ENCODE data around the gene POU2AF1. TPM values are rescaled to one million over a fixed set of nuclear protein-coding genes. Genes with fewer than 3 reads are reported as not detected.

POU2AF1 gene
- total RNA-seq, 6 experiments from 2014 or later, result 0.06 to 2.4 (median 0.63) TPM

- ATAC-seq (peak in 1 of 4 donors; percentile 47), DNase-seq (peak in 1 of 3 donors; percentile 49)
- Histone ChIP-seq H3K4me1 (peaks cover 0 to 34% (median 13%) of the 10 kb centered on the region in 4 donors), H3K27ac (peak overlapping the region in 1 of 3 donors; percentile 49), H3K4me3 (no peak overlapping the region), H3K27me3 (no peaks in the 10 kb centered on the region), H3K9me3 (no peaks in the 10 kb centered on the region), H3K36me3 (no peaks in the 10 kb centered on the region)
- no peak for TF ChIP-seq POLR2A (IDR thresholded peaks at IDR 0.05)
- TF ChIP-seq CTCF (IDR thresholded peaks at IDR 0.05), result no peak
- 68% methylated on average over 5 of the region's 6 CpGs for WGBS (ENCODE audit: insufficient coverage, low coverage, low lambda C conversion rate, missing lambda C conversion rate)
- intact Hi-C loops (cut with DNase I), result no loop called here
Observed at GRCh38 chr11:111361874-111362273, 17.2 kb downstream of the POU2AF1 start.

- no peak for ATAC-seq
- WGBS (ENCODE audit: insufficient coverage, low coverage, low lambda C conversion rate, missing lambda C conversion rate), result 54% methylated on average over 2 of the region's 7 CpGs
- Histone ChIP-seq H3K36me3 (no peaks in the 10 kb centered on the region), H3K27ac (peak overlapping the region in 1 of 3 donors; percentile 80), H3K4me3 (no peak overlapping the region), H3K27me3 (no peaks in the 10 kb centered on the region), H3K9me3 (no peaks in the 10 kb centered on the region), H3K4me1 (peaks cover 0 to 34% (median 13%) of the 10 kb centered on the region in 4 donors)
- TF ChIP-seq POLR2A (IDR thresholded peaks at IDR 0.05) (no peak), CTCF (IDR thresholded peaks at IDR 0.05) (no peak)
- intact Hi-C loops (cut with DNase I), result no loop called here
- no peak for DNase-seq
Observed at GRCh38 chr11:111361052-111361801, 17.8 kb downstream of the POU2AF1 start.

GRCh38 chr11:111360150-111361043 lies 18.7 kb downstream of the POU2AF1 start:
- Histone ChIP-seq H3K27ac (peak overlapping the region in 2 of 3 donors; percentile 27 to 80), H3K27me3 (no peaks in the 10 kb centered on the region), H3K4me3 (no peak overlapping the region), H3K9me3 (no peaks in the 10 kb centered on the region), H3K4me1 (peaks cover 0 to 34% (median 13%) of the 10 kb centered on the region in 4 donors), H3K36me3 (no peaks in the 10 kb centered on the region)
- WGBS (ENCODE audit: insufficient coverage, low coverage, low lambda C conversion rate, missing lambda C conversion rate), result 37% methylated on average over 6 of the region's 6 CpGs
- intact Hi-C loops (cut with DNase I), result no loop called here
- TF ChIP-seq CTCF (IDR thresholded peaks at IDR 0.05), result no peak
- peak; percentile 39 for TF ChIP-seq POLR2A (IDR thresholded peaks at IDR 0.05)
- DNase-seq (peak; percentile 84 to 92 (median 89)), ATAC-seq (peak; percentile 82 to 93 (median 87))

- no peaks in the 10 kb centered on the region for H3K36me3 ChIP-seq
- peak overlapping the region in 2 of 3 donors; percentile 27 to 80 for H3K27ac ChIP-seq
- H3K27me3 ChIP-seq, result no peaks in the 10 kb centered on the region
- 61% methylated on average over 6 of the region's 7 CpGs for WGBS (ENCODE audit: insufficient coverage, low coverage, low lambda C conversion rate, missing lambda C conversion rate)
- intact Hi-C loops (cut with DNase I), result no loop called here
- peaks cover 0 to 34% (median 13%) of the 10 kb centered on the region in 4 donors for H3K4me1 ChIP-seq
- no peaks in the 10 kb centered on the region for H3K9me3 ChIP-seq
- ATAC-seq, result peak in 3 of 4 donors; percentile 8 to 57 (median 19)
- DNase-seq, result no peak
- H3K4me3 ChIP-seq, result no peak overlapping the region
- TF ChIP-seq CTCF (IDR thresholded peaks at IDR 0.05) (peak in 2 of 4 donors; percentile 13 to 17), POLR2A (IDR thresholded peaks at IDR 0.05) (no peak)
Observed at GRCh38 chr11:111359223-111360149, 19.6 kb downstream of the POU2AF1 start.

Data from right lobe of liver (tissue), 6 donors.